HL-60/S4 (cell line): ENCODE data around the gene BCAP29.

Experiments used
- in situ Hi-C: fragments of 300-500 bp; cut with MboI; formaldehyde crosslinking; loops from 2 replicates; pipeline ENCODE4 v1.14.3; 2022; ENCODE audit warnings: low sequenced_read_pairs

BCAP29 gene

GRCh38 chr7:107581387-107582013, 1.5 kb downstream of the BCAP29 start:
- in situ Hi-C loops = no loop called here

GRCh38 chr7:107582875-107583274, 2.8 kb downstream of the BCAP29 start:
- in situ Hi-C loops = no loop called here

GRCh38 chr7:107584716-107585115, 4.7 kb downstream of the BCAP29 start:
- in situ Hi-C loops = no loop called here

- in situ Hi-C loops = no loop called here
Observed at GRCh38 chr7:107588529-107589130, 8.6 kb downstream of the BCAP29 start.

GRCh38 chr7:107591421-107591820, 11.4 kb downstream of the BCAP29 start:
- in situ Hi-C loops = no loop called here

GRCh38 chr7:107592361-107593024, 12.4 kb downstream of the BCAP29 start:
- in situ Hi-C loops = no loop called here

- in situ Hi-C loops = no loop called here
Observed at GRCh38 chr7:107593025-107593410, 13.0 kb downstream of the BCAP29 start.

GRCh38 chr7:107594961-107595737, 15.1 kb downstream of the BCAP29 start:
- in situ Hi-C loops = no loop called here

GRCh38 chr7:107596881-107597581, 17.0 kb downstream of the BCAP29 start:
- in situ Hi-C loops = no loop called here

- in situ Hi-C loops = no loop called here
Observed at GRCh38 chr7:107597582-107597916, 17.5 kb downstream of the BCAP29 start.

GRCh38 chr7:107597953-107598352, 17.9 kb downstream of the BCAP29 start:
- in situ Hi-C loops = no loop called here

- in situ Hi-C loops = no loop called here
Observed at GRCh38 chr7:107599262-107599661, 19.2 kb downstream of the BCAP29 start.

GRCh38 chr7:107600816-107601215, 20.8 kb downstream of the BCAP29 start:
- in situ Hi-C loops = no loop called here

- in situ Hi-C loops = no loop called here
Observed at GRCh38 chr7:107605218-107605815, 25.3 kb downstream of the BCAP29 start.

- in situ Hi-C loops = no loop called here
Observed at GRCh38 chr7:107606303-107606702, 26.3 kb downstream of the BCAP29 start.

- in situ Hi-C loops = no loop called here
Observed at GRCh38 chr7:107609811-107610261, 29.8 kb downstream of the BCAP29 start.

- in situ Hi-C loops = no loop called here
Observed at GRCh38 chr7:107610323-107610722, 30.3 kb downstream of the BCAP29 start.

- in situ Hi-C loops = no loop called here
Observed at GRCh38 chr7:107613439-107613838, 33.4 kb downstream of the BCAP29 start.

- in situ Hi-C loops = no loop called here
Observed at GRCh38 chr7:107613948-107614347, 33.9 kb downstream of the BCAP29 start.

GRCh38 chr7:107614425-107614824, 34.4 kb downstream of the BCAP29 start:
- in situ Hi-C loops = no loop called here
